GM21526 (cell line): ENCODE results near the gene ZNF441.
A peak's percentile ranks its signal among the peaks of the same experiment; 100 is the strongest.
"Not testable (repeated sequence)": the region's sequence is repeated elsewhere in the genome, so short reads cannot be mapped to it uniquely, and the experiment has no call there.

Experiments
- ATAC-seq: cut with Tn5 transposase; IDR thresholded peaks from one replicate; pipeline ENCODE4 v1.9.1; 2021; ENCODE audit warnings: moderate library complexity; ENCODE audit not compliant: unreplicated experiment, low FRiP score

The ZNF441 gene

DNA sequence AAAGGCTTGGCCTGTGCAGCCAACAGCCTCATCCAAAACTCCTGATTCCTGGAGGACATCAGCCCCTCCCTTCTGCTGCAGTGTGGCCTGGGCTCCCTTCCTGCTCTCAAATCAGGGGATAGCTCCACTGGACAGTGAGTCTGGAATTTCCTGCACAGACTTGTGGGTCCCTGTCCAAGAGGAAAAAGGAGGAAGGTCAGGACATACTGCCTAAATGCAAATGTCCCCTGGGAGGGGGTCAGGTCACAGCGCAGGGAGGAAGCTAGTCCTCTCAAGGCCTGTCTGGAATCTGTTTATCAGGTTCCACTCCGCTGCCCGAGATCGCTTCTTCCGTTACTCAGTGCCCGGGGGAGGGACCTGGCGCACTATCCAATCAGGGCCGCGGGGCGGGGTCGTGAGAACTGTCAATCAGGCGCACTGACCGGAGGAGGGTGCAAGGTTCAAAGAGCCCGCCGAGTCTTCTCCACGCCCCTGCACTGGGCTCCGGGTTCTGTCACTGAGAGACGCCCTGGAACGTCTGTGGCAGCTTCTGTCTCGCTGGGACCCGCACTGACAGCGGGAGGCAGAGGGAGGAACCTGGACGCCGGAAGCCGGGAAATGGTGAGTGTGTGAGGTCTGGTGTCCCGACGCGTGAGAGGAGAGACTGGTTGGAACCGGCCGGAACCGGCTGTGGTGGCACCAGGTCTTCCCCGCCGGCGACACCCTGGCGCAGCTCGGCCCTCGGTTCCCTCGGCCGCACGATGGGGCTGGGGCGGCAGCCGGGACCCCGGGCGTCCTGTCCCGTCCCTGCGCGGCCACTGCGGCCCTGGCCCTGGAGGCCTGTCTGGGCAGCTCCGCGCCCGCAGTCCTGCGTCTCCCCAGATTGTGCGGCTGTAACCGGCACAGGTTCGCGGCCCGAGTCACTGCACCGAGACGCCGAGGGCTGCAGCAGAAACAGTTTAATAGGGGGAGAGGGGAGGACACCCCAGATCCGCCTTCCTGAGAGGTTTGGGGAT, at the start of gene ZNF441:
ZNF441 (plus strand) TSS at position 404 of the 995 bp plus-strand sequence; CDS start at position 598, 194 bp downstream.
- ATAC-seq: peak; percentile 83

DNA sequence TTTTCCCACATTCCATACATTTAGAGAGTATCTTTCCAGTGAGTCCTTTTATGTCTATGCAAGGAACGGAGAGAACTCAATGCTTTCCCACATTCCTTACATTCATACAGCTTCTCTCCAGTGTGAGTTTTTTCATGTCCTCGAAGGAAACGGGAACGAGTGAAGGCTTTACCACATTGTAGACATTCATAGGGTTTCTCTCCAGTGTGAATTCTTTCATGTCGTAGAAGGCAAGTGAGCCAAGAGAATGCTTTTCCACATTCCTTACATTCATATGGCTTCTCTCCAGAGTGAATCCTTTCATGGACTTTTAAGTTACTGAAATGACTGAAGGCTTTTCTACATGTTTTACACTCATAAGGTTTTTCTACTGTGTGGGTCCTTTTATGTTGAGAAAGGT, 45.1 kb upstream of the ZNF441 start:
- no peak for ATAC-seq

DNA sequence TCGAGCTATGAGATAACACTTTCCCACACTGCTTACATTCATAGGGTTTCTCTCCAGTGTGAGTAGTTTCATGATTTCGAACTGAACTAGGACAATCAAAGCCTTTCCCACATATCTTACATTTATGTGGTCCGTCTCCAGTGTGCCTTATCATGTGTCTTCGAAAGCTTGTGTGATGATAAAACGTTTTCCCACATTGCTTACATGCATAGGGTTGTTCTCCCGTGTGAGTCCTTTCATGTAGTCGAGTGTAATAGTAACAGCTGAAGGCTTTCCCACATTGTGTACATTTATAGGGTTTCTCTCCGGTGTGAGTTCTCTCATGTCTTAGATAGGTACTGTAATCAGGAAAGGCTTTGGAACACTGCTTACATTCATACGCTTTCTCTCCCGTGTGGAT, 44.4 kb upstream of the ZNF441 start:
- ATAC-seq: no peak

DNA sequence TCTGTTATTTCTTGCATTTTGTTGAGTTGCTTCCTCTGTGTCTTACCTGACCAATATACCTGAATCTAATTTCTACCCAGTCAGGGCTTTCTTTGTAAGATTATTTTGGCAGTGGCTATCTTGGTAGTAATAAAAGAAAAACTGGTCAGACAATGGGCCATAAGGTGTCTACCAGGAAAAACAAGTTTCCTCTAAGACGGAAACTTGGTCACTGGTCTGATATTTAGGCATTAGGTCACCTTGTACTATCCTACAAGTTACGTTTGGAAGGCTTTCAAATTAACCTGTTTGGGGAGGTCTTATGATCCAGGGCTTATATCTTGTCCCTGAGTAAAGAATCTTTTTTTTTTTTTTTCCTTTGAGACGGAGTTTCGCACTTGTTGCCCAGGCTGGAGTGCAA, 37.2 kb upstream of the ZNF441 start:
- ATAC-seq: no peak

DNA sequence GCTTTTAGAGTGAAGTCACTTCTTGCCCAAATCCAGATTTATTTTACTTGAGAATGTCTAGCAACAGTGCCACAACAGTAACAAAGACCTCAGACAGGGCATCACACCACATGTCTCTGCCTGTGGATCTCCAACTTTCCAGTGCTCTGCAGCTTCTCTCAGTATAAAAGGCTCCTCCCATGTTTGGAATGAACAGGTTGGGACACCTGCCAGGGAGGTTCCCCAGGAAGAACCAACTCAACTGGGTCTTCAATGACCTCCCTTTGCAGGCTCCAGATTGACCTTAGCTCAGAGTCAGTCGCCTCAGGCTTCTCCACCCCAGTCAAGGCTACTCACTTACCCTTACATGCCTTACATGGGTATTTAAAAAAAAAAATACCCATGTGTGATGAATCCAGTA, 31.4 kb upstream of the ZNF441 start:
- ATAC-seq: no peak

DNA sequence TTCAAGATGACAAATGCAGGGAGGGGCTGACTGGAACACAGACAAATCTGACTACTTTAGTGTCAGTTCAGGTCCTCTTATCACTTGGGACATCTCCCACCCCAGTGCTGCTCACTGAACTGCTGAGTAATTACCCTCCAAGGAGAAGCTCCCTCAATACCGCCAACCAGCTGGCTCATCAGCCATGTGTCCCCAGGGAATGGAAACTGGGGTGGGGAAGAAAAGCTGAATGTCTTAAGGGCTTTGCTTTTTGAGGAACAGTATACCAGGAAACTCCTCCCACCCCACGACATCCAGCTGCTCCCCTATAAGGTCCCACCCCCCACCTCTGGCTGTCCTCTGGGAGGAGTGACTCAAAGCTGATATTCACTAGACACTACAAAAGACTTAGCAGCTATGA, 30.1 kb upstream of the ZNF441 start:
- no peak for ATAC-seq

DNA sequence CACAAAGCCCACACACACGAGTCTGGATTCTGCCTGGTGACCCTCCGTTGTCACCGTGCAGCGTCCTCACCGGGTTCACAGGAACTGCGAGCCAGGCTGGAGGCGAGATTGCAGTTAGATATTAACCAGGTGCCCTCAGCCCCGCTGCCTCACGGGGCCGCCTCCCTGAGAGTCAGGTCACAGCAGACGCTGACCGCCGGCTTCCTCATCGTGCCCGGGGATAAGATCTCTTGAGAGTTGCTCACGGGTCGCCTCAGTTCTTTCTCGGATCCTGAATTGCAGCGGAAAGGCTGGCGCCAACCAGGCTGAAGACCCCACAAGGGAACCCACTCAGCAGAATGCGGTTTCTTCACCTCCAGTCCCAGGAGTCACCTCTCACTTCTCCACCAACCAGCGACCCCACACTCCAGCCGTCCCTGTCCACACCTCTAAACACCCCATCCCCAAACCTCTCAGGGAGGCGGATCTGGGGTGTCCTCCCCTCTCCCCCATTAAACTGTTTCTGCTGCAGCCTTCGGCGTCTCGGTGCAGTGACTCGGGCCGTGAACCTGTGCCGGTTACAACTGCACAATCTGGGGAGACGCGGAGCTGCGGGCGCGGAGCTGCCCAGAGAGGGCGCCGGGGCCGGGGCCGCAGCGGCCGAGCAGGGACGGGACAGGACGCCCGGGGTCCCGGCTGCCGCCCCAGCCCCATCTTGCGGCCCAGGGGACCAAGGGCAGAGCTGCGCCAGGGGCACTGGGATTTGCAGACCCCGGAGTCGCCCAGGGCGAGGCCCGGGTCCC, 28.6 kb upstream of the ZNF441 start:
- peak; percentile 41 for ATAC-seq

DNA sequence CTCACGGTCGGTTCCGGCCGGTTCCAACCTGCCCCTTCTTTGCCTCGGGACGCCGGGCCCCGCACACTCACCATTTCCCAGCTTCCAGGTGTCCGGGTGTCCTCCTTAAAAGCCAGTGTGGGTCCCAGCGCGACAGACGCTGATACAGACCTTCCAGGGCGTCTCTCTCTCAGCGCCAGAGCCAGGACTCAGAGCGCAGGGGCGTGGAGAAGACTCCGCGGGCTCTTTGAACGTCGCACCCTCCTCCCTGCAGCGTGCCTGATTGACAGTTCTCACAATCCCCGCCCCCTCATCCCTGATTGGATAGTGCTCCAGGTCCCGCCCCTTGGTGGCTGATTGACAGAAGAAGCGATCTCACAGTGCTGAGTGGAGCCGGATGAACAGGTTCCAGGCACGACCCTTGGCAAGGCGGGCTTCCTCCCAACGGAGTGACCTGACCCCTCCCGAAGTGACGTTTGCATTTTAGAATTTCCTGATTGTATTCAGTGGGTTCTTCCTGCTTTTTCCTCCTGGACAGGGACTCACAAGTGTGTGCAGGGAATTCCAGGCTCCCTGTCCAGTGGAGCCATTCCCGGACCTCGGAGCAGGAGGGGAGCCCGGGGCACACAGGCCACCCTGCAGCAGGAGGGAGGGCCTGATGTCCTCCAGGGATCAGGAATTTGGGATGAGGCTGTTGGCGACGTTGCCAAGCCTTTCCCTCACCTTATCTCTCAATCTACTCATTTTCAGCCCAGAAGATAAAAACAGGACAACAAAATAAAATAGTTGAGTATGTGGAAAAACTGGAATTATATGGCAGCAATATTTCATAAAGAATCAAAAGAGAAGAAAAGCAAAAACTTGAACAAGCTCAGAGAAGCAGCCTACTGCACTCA, 27.8 kb upstream of the ZNF441 start, which contains the start of gene ZNF823:
ZNF823 (minus strand) TSS at position 201 of the 875 bp plus-strand sequence; CDS start at position 74, 127 bp downstream.
- peak; percentile 85 for ATAC-seq

DNA sequence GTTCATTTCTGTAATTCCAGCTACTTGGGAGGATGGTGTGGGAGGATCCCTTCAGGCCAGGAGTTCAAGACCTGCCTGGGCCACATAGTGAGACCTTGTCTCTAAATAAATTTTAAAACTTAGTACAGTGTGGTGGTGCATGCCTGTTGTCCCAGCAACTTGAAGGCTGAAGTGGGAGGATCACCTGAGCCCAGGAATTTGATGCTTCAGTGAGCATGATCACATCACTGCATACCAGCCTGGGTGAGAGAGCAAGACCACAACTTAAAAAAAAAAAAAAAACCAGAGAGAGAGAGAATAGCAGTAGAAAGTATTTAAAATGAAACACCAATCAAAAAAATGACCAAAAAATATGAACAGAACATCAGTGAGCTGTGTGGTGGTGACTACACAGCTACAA, 20.9 kb upstream of the ZNF441 start:
- no peak for ATAC-seq

DNA sequence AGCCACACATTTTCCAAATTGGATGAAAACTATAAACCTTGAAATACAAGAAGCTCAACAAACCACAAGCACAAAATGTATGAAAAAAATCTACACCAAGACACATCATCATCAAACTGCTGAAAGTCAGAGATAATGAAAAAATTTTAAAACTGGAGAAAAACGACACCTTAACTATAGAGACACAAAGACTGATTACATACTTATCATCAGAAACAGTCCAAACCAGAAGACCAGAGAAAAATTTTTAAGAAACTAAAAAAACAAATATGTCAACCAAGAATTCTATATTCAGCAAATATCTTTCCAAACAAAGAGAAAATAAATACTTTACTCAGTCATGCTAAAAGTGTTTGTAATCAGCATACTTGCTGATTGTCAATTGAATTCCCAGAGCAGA, 19.5 kb upstream of the ZNF441 start:
- no peak for ATAC-seq

DNA sequence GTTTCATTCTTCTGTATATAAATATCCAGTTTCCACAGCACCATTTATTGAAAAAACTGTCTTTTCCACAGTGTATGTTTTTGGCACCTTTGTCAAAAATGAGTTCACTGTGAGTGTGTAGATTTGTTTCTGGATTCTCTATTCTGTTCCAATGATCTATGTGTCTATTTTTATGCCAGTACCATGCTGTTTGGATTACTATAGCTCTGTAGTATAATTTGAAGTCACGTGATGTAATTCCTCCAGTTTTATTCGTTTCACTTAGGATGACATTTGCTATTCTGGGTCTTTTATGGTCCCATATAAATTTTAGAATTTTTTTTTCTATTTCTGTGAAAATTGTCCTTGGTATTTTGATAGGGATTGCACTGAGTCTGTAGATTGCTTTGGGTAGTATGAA, 17.0 kb upstream of the ZNF441 start:
- ATAC-seq: no peak

DNA sequence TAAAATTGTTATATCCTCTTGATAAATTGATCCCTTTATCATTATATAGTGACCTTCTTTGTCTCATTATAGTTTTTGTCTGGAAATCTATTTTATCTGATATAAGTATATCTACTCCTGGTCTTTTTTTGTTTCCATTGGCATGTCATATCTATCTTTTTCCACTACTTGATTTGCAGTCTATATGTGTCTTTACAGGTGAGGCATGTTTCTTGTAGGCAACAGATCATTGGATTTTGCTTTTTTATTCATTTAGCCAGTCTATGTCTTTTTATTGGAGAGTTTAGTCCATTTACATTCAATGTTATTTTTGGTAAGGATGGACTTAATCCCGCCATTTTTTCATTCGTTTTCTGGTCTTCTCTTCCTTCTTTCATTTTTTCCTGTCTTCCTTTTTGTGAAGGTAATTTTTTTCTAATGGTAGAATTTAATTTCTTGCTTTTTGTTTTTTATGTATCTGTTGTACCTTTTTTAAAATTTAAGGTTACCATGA, 14.5 kb upstream of the ZNF441 start:
- no peak for ATAC-seq

DNA sequence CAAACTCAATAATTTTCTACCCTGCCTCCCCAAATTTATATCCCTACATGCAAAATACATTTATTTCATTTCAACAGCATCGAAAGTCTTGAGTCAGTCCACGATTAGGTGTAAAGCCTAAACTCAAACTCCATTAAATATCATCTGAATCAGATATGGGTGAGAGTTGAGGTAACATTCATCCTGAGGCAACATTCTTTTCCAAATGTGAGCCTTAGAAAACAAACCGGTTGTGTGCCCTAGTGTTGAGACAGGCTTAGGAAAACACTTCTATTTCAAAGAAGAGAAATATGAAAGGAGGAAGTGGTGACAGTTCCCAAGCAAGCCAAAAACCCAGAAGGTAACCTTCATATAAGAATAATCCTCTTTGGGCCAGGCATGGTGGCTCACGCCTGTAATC, 12.1 kb upstream of the ZNF441 start:
- ATAC-seq: no peak

DNA sequence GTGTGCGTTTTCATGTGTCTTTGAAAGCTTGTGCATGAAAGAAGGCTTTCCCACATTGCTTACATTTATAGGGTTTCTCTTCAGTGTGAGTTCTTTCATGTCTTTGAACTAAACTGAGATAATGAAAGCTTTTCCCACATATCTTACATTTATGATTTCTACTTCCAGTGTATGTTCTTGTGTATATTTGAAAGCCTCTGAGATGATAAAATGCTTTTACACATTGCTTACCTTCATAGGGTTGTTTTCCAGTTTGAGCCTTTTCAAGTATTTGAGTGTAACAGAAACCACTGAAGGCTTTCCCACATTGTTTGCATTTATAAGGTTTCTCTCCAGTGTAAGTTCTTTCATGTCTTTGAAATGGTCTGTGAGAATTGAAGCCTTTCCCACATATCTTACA, 9.8 kb upstream of the ZNF441 start:
- no peak for ATAC-seq

DNA sequence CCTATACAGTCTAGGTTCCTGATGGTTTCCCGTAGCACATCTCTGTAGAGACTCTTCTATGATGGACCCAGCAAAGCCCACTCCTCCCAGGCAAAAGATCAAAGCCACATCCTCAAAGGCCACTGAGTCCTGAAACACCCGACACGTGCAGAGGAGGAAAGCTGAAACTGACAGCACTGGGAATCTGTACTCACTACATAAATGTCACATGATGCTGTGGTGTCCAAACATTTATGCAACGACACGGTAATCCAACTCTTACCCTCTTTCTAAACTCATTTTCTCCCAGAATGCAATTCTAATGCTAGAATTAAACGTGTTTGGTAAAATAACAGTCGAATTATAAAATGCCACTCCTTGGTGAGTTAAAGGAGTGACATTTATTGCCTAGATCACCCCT, 7.0 kb upstream of the ZNF441 start:
- no peak for ATAC-seq

DNA sequence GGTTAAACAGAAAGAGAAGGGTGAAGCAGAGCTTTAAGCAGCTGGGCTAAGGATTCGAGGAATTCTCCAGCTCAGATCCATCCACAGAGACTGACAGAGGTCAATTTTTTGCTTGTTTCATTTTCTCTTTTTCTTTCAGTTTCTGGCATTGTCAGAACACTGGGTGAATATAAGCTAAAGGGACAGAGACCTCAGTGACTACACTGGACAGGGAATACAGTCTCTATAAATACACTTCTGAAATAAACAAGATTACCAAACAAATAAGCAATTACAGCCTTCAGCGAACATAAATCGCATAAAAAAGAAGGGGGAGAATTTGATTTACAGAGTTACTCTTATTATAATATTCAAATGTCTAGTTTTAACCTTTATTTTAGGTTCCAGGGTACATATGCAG, 3.7 kb upstream of the ZNF441 start:
- ATAC-seq: no peak

DNA sequence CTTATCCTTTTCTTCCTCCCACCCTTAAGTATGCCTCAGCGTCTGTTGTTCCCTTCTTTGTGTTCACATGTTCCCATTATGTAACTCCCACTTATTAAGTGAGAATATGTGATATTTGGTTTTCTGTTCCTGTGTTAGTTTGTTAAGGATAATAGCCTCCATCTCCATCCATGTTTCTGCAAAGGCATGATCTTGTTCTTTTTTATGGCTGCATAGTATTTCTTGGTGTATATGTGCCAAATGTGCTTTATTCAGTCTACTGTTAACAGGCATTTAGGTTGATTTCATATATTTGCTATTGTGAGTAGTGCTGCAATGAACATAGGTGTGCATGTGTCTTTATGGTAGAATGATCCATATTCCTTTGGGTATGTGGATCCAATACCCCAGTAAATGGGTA, 3.2 kb upstream of the ZNF441 start:
- no peak for ATAC-seq

DNA sequence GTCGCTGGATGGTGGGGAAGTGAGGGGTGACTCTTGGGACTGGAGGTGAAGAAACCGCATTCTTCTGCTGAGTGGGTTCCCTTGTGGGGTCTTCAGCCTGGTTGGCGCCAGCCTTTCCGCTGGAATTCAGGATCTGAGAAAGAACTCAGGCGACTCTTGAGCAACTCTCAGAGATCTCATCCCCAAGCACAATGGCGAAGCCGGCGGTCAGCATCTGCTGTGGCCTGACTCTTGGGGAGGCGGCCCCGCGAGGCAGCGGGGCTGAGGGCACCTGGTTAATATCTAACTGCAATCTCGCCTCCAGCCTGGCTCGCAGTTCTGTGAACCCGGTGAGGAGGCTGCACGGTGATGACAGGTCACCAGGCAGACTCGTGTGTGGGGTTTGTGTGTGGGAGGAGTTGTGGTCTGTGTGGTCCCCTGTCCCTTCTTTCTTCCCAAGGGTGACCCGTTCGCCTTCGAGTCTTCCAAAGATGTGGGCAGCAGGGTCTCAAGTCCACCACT, 883 bp downstream of the ZNF441 start:
- ATAC-seq: peak; percentile 8

DNA sequence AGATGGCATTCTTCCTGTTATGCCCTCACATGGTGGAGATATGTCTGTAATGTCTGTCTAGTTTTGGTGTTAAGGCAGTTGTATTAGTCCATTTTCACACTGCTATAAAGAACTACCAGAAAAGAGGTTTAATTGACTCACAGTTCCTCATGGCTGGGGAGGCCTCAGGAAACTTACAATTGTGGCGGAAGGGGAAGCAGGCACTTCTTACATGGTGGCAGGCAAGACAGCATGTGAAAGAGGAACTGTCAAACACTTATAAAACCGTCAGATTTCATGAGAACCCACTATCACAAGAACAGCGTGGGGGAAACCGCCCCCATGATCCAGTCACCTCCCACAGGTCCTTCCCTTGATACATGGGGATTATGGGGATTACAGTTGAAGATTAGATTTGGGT, 3.2 kb downstream of the ZNF441 start:
- ATAC-seq: no peak

DNA sequence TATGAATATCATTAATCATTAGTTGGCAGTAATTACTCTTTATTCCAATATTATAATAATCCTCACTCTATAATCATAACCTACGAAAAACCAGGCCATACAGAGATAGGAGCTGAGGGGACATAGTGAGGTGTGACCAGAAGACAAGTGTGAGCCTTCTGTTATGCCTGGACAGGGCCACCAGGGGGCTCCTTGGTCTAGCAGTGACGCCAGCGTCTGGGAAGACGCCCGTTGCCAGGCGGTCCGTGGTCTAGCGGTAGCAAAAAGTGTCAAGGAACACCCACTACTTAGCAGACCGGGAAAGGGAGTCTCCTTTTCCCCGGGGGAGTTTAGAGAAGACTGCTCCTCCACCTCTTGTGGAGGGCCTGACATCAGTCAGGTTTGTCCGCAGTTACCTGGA, 4.7 kb downstream of the ZNF441 start:
- ATAC-seq: not testable (repeated sequence)
